Fibroblast of mammary gland (primary cell): ENCODE data around the gene GRIFIN.

Experiments
- DNase-seq: peaks from one replicate; pipeline ENCODE4 v3.0.0-alpha.2; 2010; ENCODE audit warnings: low read depth
- H3K4me3 ChIP-seq: 2 replicates; pipeline ENCODE4 v1.5.1; 2011; ENCODE audit warnings: low read depth, mild to moderate bottlenecking, low read length, moderate library complexity; ENCODE audit not compliant: control insufficient read depth
- CTCF ChIP-seq: conservative IDR thresholded peaks from 2 replicates; pipeline ENCODE4 v1.5.1; 2011; ENCODE audit warnings: low read depth, low read length, inconsistent platforms; ENCODE audit not compliant: control insufficient read depth, insufficient read depth

Gene GRIFIN

GRCh38 chr7:2476298-2476697 lies at the start of gene GRIFIN:
GRIFIN (minus strand) TSS chr7:2476398; CDS start chr7:2476383, 15 bp downstream.
- no peak for TF ChIP-seq CTCF
- no peak within 1 kb of the TSS for H3K4me3 ChIP-seq
- no peak for DNase-seq

GRCh38 chr7:2524808-2525657 lies 48.8 kb upstream of the GRIFIN start:
- DNase-seq = no peak
- H3K4me3 ChIP-seq = no peak overlapping the region
- no peak for TF ChIP-seq CTCF

GRCh38 chr7:2523941-2524807 lies 48.0 kb upstream of the GRIFIN start:
- TF ChIP-seq CTCF = no peak
- DNase-seq = peak; percentile 52
- no peak overlapping the region for H3K4me3 ChIP-seq

- no peak for TF ChIP-seq CTCF
- DNase-seq = no peak
- H3K4me3 ChIP-seq = no peak overlapping the region
Measured at GRCh38 chr7:2523461-2523936, 47.3 kb upstream of the GRIFIN start.

- DNase-seq = peak; percentile 57
- TF ChIP-seq CTCF = no peak
- no peak overlapping the region for H3K4me3 ChIP-seq
Measured at GRCh38 chr7:2522780-2523433, 46.7 kb upstream of the GRIFIN start.

- no peak for TF ChIP-seq CTCF
- peak; percentile 39 for DNase-seq
- no peak overlapping the region for H3K4me3 ChIP-seq
Measured at GRCh38 chr7:2521952-2522591, 45.9 kb upstream of the GRIFIN start.
